K562 (cell line): ENCODE results near the gene PPP1R9B. TPM values are rescaled to one million over a fixed set of nuclear protein-coding genes. Genes with fewer than 3 reads are reported as not detected.

Source experiments
- TGIF2 ChIP-seq: sonication (generic); formaldehyde crosslinking; IDR thresholded peaks from 2 replicates; pipeline ENCODE4 v1.8.1; 2022; ENCODE audit warnings: mild to moderate bottlenecking, missing genetic modification reagents, moderate library complexity
- polyA plus RNA-seq, 8 experiments: library from polyadenylated mRNA; depleted of rRNA in 4 of 8; stranded (reverse) in 5 of 8; unstranded in 3 of 8; fragments of >200 nt; fragmentation: Nextera tagmentation in 2 of 8; fragmentation: Illumina TruSeq in 1 of 8; extraction: Ambion mirVana in 2 of 8; extraction: Trizol in 1 of 8; gene quantifications; 2 replicates each; pipeline versions ENCODE4 v1.2.1 to v1.2.3, GENCODE V29; 2011 to 2014; ENCODE audit warnings: inconsistent platforms in 1 of 8, missing spikeins in 1 of 8
- total RNA-seq, 7 experiments: library from RNA; depleted of rRNA in 6 of 7; stranded (reverse); fragments of >200 nt in 6 of 7; fragmentation: Illumina TruSeq in 2 of 7; extraction: Trizol in 2 of 7; gene quantifications; 2 replicates each; pipeline versions ENCODE4 v1.2.1 to v1.2.3, GENCODE V29; 2011 to 2021; ENCODE audit warnings: low replicate concordance in 1 of 7
- TF ChIP-seq, protein P1 (sequence below): sonication (generic); formaldehyde crosslinking; IDR thresholded peaks from 2 replicates; pipeline ENCODE4 v1.8.1; 2023; ENCODE audit warnings: missing genetic modification reagents, mild to moderate bottlenecking, borderline replicate concordance

PPP1R9B gene
- total and polyA plus RNA-seq, 9 of the 15 experiments (the other 6 are each of a cell fraction or from before 2014, with no cell fraction given): 0.10 to 63.5 (median 24.7) TPM

GRCh38 chr17:50094753-50095619, 55.5 kb downstream of the PPP1R9B start, which contains the start of gene PDK2 (continued):
- TF ChIP-seq, protein P1, sequence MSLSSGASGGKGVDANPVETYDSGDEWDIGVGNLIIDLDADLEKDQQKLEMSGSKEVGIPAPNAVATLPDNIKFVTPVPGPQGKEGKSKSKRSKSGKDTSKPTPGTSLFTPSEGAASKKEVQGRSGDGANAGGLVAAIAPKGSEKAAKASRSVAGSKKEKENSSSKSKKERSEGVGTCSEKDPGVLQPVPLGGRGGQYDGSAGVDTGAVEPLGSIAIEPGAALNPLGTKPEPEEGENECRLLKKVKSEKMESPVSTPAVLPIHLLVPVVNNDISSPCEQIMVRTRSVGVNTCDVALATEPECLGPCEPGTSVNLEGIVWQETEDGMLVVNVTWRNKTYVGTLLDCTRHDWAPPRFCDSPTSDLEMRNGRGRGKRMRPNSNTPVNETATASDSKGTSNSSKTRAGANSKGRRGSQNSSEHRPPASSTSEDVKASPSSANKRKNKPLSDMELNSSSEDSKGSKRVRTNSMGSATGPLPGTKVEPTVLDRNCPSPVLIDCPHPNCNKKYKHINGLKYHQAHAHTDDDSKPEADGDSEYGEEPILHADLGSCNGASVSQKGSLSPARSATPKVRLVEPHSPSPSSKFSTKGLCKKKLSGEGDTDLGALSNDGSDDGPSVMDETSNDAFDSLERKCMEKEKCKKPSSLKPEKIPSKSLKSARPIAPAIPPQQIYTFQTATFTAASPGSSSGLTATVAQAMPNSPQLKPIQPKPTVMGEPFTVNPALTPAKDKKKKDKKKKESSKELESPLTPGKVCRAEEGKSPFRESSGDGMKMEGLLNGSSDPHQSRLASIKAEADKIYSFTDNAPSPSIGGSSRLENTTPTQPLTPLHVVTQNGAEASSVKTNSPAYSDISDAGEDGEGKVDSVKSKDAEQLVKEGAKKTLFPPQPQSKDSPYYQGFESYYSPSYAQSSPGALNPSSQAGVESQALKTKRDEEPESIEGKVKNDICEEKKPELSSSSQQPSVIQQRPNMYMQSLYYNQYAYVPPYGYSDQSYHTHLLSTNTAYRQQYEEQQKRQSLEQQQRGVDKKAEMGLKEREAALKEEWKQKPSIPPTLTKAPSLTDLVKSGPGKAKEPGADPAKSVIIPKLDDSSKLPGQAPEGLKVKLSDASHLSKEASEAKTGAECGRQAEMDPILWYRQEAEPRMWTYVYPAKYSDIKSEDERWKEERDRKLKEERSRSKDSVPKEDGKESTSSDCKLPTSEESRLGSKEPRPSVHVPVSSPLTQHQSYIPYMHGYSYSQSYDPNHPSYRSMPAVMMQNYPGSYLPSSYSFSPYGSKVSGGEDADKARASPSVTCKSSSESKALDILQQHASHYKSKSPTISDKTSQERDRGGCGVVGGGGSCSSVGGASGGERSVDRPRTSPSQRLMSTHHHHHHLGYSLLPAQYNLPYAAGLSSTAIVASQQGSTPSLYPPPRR (CRISPR knock-in tag): no peak
- no peak for TF ChIP-seq TGIF2 (CRISPR knock-in tag)
- TF ChIP-seq, all 486 proteins: peak for 48
